Activated CD4-positive, CD25-positive, alpha-beta regulatory T cell treated with anti-CD3 and anti-CD28 coated beads, Interleukin-2, amount 50 U/mL, for 24 hours (primary cell): ENCODE results near the gene MMEL1.

Source experiments
- ATAC-seq, 2 donors: fragments of 150-1000 bp; cut with Tn5 transposase; one replicate each; pipeline ENCODE4 v1.10.0; 2021; ENCODE audit warnings: mild to moderate bottlenecking in 1 of 2, moderate library complexity in 1 of 2

Gene MMEL1

GRCh38 chr1:2642131-2642559 lies 9.3 kb upstream of the MMEL1 start:
- no peak for ATAC-seq

DNA sequence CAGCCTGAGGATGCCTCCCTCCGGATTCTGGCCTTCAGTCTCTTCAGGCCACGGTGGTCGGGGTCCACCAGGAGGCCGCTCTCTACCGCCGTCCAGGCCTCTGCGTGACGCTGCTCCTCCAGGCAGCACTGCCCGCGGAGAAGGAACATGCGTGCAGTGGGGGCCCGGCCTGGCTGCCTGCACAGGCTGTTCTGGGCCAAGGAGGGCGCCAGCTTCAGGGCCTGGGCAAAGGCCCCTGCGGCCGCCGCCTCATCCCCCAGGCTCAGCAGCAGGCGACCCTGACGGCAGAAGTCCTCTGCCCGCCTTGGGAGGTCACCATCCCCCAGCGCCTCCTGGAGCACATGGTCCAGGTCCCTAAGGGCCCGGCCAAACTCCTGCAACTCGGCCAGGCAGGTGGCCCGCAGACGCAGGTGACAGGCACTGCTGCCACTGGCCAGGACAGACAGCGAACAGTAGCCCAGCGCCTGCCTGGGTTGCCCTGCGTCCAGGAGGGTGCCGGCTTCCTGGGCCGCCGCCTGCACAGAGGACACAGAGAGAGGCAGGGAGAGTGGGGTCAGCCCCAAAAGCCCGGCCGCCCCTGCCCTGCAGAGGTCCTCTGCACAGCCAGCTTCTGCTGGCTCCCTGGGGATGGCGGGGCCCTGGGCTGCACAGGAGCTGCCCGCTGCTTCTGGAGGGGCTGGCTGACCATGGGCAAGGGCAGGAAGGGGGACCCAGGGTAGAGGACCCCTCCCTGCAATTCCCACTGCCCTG lies 8.7 kb upstream of the MMEL1 start:
- ATAC-seq: no peak

GRCh38 chr1:2640626-2641025 lies 7.8 kb upstream of the MMEL1 start:
- no peak for ATAC-seq

DNA sequence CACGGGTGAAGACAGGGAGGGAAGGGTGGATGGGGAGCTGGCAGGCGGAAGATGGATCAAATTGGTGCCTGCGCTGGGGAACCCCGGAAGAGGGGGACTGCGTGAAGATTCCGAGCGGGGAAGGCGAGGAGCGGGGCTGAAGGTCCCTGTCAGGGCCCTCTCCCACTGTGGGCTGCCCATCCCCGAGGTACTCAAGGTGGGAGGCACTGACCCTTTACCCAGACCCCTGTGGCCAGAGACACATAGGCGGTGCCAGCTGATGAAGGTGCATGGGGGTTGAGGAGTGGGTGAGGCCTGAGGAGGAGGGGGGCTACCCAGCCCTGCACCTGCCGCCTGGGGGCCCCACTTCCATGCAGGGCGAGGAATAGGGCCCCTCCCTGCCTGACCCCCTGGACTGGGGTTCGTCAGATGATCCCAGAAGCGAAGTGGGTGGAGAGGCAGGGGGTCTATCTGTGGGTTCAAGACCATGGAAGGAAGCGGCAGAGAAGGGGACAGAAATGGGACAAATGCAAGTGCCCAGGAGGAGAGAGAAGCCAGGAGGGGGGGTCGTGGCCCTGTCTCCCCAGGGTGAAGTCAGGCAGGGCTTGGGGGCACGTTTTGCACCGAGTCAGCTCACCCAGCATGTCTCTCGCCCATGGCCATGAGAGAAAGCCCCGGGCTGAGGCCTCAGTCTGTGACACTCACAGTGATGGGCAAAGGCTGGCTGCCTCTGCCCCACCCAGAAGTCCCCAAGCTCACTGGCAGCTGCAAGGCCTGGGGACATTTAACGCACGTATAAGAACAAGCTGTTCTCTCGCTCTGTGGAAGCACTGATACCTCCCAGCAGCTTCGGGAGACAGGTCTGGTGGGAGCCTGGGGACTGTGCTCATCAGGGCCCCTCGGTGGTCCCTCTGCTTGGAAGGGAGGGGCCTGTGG lies 7.0 kb upstream of the MMEL1 start:
- ATAC-seq: no peak

DNA sequence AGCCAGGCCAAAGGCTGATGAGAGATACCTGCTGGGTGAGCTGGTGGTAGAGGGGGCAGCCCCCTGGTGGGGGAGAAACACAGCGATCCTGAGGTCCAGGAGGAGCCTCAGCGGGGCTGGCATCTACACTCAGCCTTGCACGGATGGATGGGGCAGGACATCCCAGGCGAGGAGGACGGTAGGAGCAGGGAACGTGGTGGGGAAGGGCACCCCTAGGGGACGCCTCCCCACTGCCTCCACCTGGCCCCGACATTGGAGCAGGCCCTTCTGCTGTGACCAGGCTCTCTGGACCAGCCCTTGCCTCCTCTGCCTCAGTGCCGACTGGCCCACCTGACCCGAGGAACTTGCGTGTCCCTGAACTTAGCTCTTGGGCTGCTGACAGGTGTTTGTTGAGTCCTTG lies 6.4 kb upstream of the MMEL1 start:
- ATAC-seq: no peak

- ATAC-seq: no peak
Measured at GRCh38 chr1:2638466-2639115, 5.8 kb upstream of the MMEL1 start.

DNA sequence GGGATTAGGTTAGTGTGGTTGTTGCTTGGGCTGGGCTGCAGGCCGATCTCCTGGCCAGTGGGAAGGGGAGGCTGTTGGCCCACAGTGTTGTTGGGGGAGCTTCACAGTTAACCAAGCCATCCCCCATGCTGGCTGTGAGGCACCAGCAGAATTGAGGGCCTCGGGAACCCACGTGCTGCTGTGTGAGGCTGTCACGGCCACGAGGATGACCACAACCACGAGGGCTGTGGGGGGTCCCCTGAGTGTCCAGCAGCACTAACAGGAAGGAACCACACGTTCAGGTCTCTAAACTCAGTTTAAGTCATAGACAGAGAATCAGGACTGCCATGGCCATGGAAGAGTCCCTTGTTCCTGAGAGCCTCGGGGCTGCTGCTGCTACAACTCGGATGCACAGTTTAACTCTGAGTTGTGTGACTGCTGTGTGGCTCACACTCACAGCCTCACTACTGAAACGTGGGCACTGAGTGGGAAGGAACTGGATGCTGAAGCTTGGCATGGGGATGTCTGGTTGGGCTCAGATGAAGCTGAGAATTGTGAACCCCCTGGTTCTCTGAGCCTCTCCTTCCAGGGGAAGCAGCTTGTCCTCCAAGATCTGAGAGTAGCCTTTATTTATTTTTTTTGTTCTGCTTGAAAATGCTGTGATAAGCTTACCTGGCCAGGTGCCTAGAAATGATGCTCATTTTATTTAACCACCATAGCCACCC lies 4.8 kb upstream of the MMEL1 start:
- ATAC-seq: no peak

DNA sequence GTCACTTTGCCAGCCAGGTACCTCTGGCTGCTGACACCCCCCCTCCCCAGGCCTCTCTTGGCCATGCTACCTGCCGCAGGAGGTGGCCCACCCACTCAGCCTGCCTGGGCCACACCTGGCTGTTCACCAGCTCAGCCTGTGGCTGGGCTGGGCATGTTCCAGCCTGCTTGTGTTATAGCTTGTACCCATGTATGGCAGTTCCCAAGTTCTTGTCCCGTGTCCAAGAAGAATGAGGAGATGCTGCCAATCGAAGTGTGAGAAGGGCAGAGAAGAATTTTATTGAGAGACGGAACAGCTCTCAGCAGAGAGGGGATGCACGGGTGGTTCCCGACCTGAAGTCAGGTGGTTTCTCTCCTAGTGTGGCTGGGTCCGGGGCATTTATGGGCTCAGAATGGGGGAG lies 3.9 kb upstream of the MMEL1 start:
- no peak for ATAC-seq

GRCh38 chr1:2635361-2636010 lies 2.7 kb upstream of the MMEL1 start:
- no peak for ATAC-seq

DNA sequence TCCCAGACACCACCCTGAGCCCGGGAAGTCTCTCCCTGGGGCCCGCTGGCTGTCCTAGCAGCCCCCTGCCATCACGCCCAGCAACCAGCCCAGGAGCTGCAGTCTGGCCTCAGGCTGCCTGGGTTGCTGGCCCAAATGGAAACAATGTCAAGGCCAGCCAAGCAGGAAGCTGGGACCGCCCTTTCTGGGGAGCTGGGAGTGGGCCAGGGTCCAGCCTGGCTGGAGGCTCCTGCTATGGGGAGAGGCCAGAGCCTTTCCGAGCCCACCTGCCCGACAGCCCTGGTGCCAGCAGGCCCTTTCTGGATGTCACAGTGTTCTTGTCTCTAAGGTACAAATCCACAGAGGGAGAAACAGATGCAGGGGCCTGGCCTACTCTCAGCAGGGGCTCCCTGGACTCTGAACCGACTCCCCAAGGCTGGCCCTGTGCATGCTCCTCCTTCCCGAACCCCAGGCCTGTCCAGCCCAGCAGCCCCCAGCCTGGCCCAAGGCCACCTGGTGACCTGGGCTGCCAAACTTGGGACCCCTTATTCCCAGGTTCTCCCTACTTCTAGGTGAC lies 1.2 kb upstream of the MMEL1 start:
- no peak for ATAC-seq

- no peak for ATAC-seq
Measured at GRCh38 chr1:2633366-2633935, 635 bp upstream of the MMEL1 start.

DNA sequence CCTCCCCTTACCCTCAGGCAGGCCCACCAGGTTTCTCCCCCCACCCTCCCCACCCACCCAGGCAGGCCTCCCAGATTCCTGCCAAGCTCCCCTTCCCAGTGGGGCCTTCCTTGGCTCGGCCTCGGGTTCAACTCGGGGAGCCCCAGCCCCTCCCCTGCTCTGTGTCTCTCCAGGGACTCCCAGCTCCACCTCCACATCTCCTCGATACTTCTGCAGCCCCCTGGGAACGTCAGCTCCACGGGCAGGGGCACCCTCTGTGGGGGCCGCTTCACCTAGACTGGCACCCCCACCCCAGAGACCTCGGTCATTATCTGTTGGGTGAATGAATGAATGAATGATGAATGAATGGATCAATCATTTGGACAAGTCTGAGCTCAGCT lies 775 bp downstream of the MMEL1 start:
- ATAC-seq: no peak

DNA sequence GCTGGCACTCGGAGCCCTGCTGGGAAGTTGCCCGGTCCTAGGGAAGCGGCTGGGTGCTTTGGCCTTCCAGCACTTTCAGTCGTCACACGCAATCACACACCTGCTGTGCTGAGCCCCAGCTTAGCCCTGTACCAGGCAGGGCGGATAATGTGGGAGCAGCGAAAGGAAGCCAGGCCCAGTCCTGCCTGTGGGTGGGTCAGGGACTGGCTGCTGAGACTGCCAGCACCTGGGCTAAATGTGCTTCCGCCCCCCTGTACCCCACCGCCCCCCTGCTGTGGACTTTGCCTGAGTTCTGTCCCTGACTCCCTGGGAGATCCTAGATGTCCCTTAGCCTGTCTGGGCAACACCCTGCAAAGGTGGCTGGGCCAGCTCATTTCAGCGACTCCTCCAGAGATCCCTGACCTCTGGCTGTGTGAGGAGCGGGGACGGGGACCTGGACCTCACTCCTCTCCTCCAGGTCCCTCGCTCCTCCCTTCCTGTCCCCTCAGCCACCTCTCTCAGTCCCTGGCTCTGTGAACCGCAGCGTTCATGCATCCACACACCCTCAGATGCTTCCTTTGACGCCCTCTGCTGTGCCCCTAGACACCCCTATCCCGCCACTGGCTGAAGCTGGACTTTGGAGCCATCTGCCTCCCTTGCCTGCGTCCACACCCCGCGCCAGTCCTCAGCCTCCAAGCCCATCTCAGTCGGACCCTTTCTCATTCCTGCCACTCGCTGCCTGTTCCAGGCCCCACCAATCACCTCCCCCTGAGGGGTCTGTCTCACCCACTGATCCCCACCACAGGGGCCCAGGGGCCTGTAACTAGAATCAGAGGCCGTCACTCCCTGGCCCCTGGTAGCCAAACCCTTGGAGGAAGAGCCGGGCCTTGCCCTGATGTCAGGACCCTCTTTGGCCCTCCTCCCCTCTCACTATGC lies 1.4 kb downstream of the MMEL1 start:
- no peak for ATAC-seq

- ATAC-seq: no peak
Measured at GRCh38 chr1:2630498-2631135, 2.2 kb downstream of the MMEL1 start.

DNA sequence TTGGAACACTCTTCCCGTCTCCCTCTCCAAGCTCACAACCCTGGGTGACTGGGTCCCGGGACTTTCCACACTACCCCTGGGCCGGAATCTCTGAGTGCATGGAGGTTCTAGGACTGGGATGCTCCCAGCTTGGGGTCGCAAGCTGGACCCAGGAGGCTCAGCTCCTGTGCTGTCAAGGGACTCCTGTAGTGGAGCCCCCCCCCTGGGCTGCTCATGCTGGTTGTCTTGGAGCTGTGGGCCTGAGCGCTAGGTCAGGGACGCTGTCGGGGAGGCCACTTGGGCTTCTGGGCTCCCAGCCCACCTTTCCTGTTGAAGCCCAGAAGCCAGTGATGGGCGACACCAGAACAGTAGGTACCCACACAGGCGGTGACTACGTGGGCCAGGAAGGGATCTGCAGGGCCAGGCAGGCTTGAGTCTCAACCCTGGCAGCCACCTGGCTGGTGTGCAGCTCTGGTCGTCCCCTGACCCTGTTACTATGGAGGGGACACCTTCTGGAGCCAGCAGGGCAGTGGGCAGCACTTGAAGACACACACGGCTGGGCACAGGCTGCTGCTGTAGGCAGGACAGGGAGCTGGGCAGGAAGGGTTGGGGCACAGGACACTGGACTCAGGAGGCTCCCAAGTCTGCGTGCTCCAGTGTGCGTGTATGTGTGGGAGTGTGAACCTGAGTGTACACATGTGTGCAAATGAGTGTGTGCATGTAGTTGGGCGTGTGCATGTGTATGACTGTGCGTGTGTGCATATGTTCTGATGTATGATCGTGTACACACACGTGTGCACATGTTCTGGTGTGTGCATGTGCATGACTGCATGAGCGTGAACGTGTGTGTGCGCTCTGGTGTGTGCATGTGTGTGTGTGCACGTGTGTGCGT lies 3.0 kb downstream of the MMEL1 start:
- no peak for ATAC-seq

DNA sequence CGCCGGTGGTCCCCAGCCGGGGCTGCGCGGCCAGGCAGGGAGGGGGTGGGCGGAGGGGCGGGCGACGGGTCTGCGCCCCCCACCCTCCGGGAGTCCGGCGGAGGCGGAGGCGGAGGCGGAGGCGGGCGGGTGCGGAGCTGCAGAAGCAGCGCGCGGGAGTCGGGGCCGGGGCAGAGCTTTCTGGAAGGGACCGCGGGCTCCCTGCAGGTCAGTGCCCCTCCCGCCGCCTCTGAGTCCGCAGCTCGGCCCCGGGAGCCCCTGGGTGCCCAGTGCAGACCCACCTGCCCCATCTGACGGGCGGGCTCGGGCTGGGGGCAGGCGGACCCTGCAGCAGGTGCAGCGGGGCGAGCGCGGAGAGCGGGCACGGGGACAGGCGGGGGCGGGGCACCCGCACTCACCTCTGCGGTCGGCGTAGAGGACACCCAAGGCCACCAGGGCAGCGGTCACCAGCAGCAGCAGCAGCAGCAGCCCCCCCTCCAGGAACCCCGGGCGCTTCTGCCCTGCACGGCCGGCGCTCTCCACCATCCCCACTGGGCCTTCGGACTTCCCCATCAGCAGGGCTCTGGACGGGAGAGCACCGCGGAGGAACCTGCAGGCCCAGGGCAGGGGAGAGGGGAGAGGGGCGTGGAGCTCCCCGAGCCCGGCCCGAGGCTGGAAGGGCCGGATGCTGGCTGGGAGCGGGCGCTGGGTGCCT lies 3.7 kb downstream of the MMEL1 start:
- ATAC-seq: no peak

DNA sequence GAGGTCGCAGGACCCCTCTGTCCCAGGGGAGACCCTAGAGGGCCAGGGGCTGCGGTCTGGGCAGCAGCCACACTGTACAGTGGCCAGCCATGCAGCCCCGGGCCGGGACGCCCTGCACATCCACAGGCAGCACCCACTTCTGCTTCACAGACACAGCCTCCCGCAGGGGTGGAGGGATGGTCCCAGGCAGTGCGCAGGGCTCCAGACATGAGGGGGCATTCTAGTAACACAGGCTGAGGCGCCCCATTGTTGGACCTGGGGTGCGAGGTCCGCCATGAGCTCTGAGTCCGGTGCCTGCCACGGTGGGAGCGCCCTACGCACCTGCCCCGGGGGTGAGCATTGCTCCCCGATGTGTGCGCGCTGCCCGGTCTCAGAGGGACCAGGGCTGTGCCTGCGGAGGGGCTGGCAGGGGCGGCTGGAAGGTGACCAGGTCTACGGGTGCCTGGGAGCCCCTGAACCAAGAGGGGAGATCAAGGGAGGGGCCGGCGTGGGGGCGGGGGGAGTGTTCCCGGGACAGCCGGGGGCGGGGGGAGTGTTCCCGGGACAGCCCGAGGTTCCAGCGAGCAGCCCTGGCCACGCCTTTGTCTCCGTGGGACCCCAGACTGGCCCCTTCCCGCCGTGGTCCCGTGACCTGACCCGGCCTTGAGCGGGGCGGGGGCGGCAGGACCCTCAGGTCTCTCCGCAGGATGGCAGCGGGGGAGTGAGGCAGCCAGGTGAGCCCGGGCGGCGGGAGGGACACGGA lies 4.5 kb downstream of the MMEL1 start:
- no peak for ATAC-seq

GRCh38 chr1:2627746-2628145 lies 5.1 kb downstream of the MMEL1 start:
- ATAC-seq: no peak
